ENCODE measurements around the gene UBE3C.

Gene UBE3C

GRCh38 chr7:157188091-157188665 lies 49.5 kb downstream of the UBE3C start:
- no peak for DNase-seq (ENCODE audit: low read depth)
- no peak overlapping the region for H3K4me3 ChIP-seq (ENCODE audit: low read depth, low read length)
- no peak for TF ChIP-seq MAX (IDR thresholded peaks at IDR 0.05; ENCODE audit: low read depth, low read length)
- TF ChIP-seq MYC (IDR thresholded peaks at IDR 0.05; ENCODE audit: low read depth, low read length): no peak
- no peak for TF ChIP-seq POLR2A (IDR thresholded peaks at IDR 0.05; ENCODE audit: extremely low read depth, insufficient read length)
- TF ChIP-seq CTCF (IDR thresholded peaks at IDR 0.05; ENCODE audit: low read depth, low read length): no peak

GRCh38 chr7:157189405-157189804 lies 50.7 kb downstream of the UBE3C start:
- TF ChIP-seq MYC (IDR thresholded peaks at IDR 0.05; ENCODE audit: low read depth, low read length): no peak
- no peak for TF ChIP-seq MAX (IDR thresholded peaks at IDR 0.05; ENCODE audit: low read depth, low read length)
- no peak for TF ChIP-seq POLR2A (IDR thresholded peaks at IDR 0.05; ENCODE audit: extremely low read depth, insufficient read length)
- TF ChIP-seq CTCF (IDR thresholded peaks at IDR 0.05; ENCODE audit: low read depth, low read length): no peak
- H3K4me3 ChIP-seq (ENCODE audit: low read depth, low read length): no peak overlapping the region
- DNase-seq (ENCODE audit: low read depth): no peak

GRCh38 chr7:157192861-157193260 lies 54.1 kb downstream of the UBE3C start:
- DNase-seq (ENCODE audit: low read depth): no peak
- no peak overlapping the region for H3K4me3 ChIP-seq (ENCODE audit: low read depth, low read length)
- no peak for TF ChIP-seq CTCF (IDR thresholded peaks at IDR 0.05; ENCODE audit: low read depth, low read length)
- TF ChIP-seq MYC (IDR thresholded peaks at IDR 0.05; ENCODE audit: low read depth, low read length): no peak
- no peak for TF ChIP-seq MAX (IDR thresholded peaks at IDR 0.05; ENCODE audit: low read depth, low read length)
- no peak for TF ChIP-seq POLR2A (IDR thresholded peaks at IDR 0.05; ENCODE audit: extremely low read depth, insufficient read length)

- TF ChIP-seq MYC (IDR thresholded peaks at IDR 0.05; ENCODE audit: low read depth, low read length): no peak
- no peak for TF ChIP-seq CTCF (IDR thresholded peaks at IDR 0.05; ENCODE audit: low read depth, low read length)
- TF ChIP-seq MAX (IDR thresholded peaks at IDR 0.05; ENCODE audit: low read depth, low read length): no peak
- no peak overlapping the region for H3K4me3 ChIP-seq (ENCODE audit: low read depth, low read length)
- no peak for DNase-seq (ENCODE audit: low read depth)
These were observed 54.5 kb downstream of the UBE3C start for GRCh38 chr7:157193274-157193673.

- DNase-seq (ENCODE audit: low read depth): no peak
- H3K4me3 ChIP-seq (ENCODE audit: low read depth, low read length): no peak overlapping the region
- TF ChIP-seq MYC (IDR thresholded peaks at IDR 0.05; ENCODE audit: low read depth, low read length) (no peak), MAX (IDR thresholded peaks at IDR 0.05; ENCODE audit: low read depth, low read length) (no peak), CTCF (IDR thresholded peaks at IDR 0.05; ENCODE audit: low read depth, low read length) (no peak), POLR2A (IDR thresholded peaks at IDR 0.05; ENCODE audit: extremely low read depth, insufficient read length) (no peak)
These were observed 56.2 kb downstream of the UBE3C start for GRCh38 chr7:157194948-157195347.
